Gastrocnemius medialis (tissue), 4 donors: ENCODE measurements around the gene CUX1. TPM values are rescaled to one million over a fixed set of nuclear protein-coding genes. Genes with fewer than 3 reads are reported as not detected.
A peak's percentile ranks its signal among the peaks of the same experiment; 100 is the strongest.

Experiments used
- ATAC-seq, 2 donors: fragments of 150-250 bp; one replicate each; pipeline ENCODE4 v1.9.1; 2016
- DNase-seq, 2 donors: peaks; one replicate each; pipeline ENCODE4 v3.0.0-alpha.2; 2019
- H3K27ac ChIP-seq, 4 donors: fragments of 200-600 bp; sonication (generic); 1 replicate in 1 of 4; 2 replicates in 3 of 4; pipeline ENCODE4 v1.5.1; 2016 to 2018; ENCODE audit warnings: mild to moderate bottlenecking in 2 of 4, moderate library complexity in 1 of 4
- H3K27me3 ChIP-seq, 3 donors: fragments of 200-600 bp; sonication (generic) in 2 of 3; 1 replicate in 1 of 3; 2 replicates in 2 of 3; pipeline versions ENCODE4 v1.5.1 to v1.6.0; 2016 to 2019; ENCODE audit warnings: mild to moderate bottlenecking in 1 of 3, moderate library complexity in 1 of 3
- H3K36me3 ChIP-seq, 2 donors: fragments of 200-600 bp; sonication (generic) in 1 of 2; one replicate each; pipeline ENCODE4 v1.5.1; 2017 to 2018
- H3K4me1 ChIP-seq, 2 donors: fragments of 200-600 bp; sonication (generic) in 1 of 2; one replicate each; pipeline ENCODE4 v1.5.1; 2016 to 2017; ENCODE audit warnings: mild to moderate bottlenecking in 2 of 2
- H3K4me3 ChIP-seq, 4 donors: fragments of 200-600 bp; sonication (generic) in 3 of 4; 1 replicate in 1 of 4; 2 replicates in 3 of 4; pipeline ENCODE4 v1.5.1; 2016 to 2019; ENCODE audit warnings: mild to moderate bottlenecking in 2 of 4
- H3K9me3 ChIP-seq, 3 donors: fragments of 200-600 bp; sonication (generic) in 2 of 3; 1 replicate in 1 of 3; 2 replicates in 2 of 3; pipeline ENCODE4 v1.5.1; 2016 to 2019
- CTCF ChIP-seq, 5 experiments: fragments of 450-650 bp in 3 of 5; fragments of 200-600 bp in 2 of 5; sonication (generic) in 2 of 5; IDR thresholded peaks in 4 of 5; conservative IDR thresholded peaks in 1 of 5; 1 replicate in 4 of 5; 2 replicates in 1 of 5; pipeline ENCODE4 v1.5.1; 2016 to 2019; ENCODE audit warnings: antibody characterized with exemption in 5 of 5, mild to moderate bottlenecking in 3 of 5, moderate library complexity in 3 of 5
- POLR2A ChIP-seq, 2 donors: fragments of 450-650 bp; IDR thresholded peaks; one replicate each; pipeline ENCODE4 v1.6.1; 2017; ENCODE audit warnings: antibody characterized with exemption in 2 of 2, mild to moderate bottlenecking in 2 of 2, moderate library complexity in 2 of 2
- in situ Hi-C, 4 donors: fragments of 200-750 bp; cut with MboI; loops; one replicate each; pipeline versions ENCODE4 v1.15.0 to v1.8.0; 2017; ENCODE audit warnings: low sequenced_read_pairs in 4 of 4
- intact Hi-C: fragments of 100-400 bp; cut with DNase I; formaldehyde crosslinking; loops from one replicate; pipeline ENCODE4 v1.15.1; 2023; ENCODE audit warnings: low total_unique reads
- total RNA-seq, 4 donors: library from RNA; depleted of rRNA; stranded (reverse); fragments of >200 nt; gene quantifications; one replicate each; pipeline versions ENCODE4 v1.1.0 to v1.2.3, GENCODE V29; 2016

CUX1 gene
- total RNA-seq, 4 donors from 2014 or later = 44.1 to 57.9 (median 54.9) TPM

DNA sequence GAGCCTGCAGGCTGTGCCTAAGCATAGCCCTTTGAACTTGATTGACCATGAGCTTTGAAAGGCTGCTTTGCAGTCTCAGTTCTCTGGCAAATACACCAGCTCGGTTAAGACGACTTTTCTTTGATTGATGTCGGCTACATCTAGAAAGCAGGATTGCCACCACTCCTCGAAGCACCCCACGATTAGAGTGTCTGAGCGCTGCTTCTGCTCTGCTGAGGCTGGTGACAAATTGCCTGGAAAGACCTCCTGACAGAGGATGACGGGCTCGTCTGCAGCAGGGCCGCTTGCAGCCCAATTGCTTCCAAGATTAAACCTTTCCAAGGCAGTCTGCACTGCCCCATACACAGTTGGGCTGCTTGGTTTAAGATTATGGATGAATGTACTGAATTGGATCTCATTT, 182.0 kb downstream of the CUX1 start:
- Histone ChIP-seq H3K9me3 (no peaks in the 10 kb centered on the region), H3K27ac (no peak overlapping the region), H3K36me3 (no peaks in the 10 kb centered on the region), H3K4me3 (no peak overlapping the region), H3K4me1 (peaks cover 16 to 36% of the 10 kb centered on the region in 2 donors), H3K27me3 (no peaks in the 10 kb centered on the region)
- ATAC-seq = no peak
- TF ChIP-seq CTCF (IDR thresholded peaks at IDR 0.05 in 4 of 5, conservative IDR thresholded peaks at IDR 0.05 in 1 of 5) (no peak), POLR2A (IDR thresholded peaks at IDR 0.05) (no peak)
- DNase-seq = no peak
- intact Hi-C loops = no loop called here
- in situ Hi-C loops = no loop called here

DNA sequence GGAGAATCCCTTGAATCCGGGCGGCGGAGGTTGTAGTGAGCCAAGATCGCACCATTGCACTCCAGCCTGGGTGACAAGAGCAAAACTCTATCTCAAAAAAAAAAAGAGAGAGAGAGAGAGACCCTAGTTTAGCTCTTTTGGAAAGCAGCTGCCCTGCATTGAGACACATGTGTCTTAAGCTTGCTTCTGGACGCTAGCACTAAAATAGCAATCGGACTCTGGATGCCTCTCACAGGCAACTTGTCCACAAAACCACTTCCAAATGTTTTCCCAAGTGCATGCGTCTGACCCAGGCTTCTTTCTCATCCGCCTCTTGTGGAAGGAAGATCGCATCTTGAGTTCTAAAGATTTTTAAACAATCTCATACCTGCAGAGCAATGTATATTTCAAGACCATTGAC, 182.7 kb downstream of the CUX1 start:
- Histone ChIP-seq H3K27me3 (no peaks in the 10 kb centered on the region), H3K9me3 (no peaks in the 10 kb centered on the region), H3K4me1 (peaks cover 16 to 40% of the 10 kb centered on the region in 2 donors), H3K27ac (peak overlapping the region in 1 of 4 donors; percentile 6), H3K4me3 (no peak overlapping the region), H3K36me3 (no peaks in the 10 kb centered on the region)
- TF ChIP-seq POLR2A (IDR thresholded peaks at IDR 0.05) (no peak), CTCF (IDR thresholded peaks at IDR 0.05 in 4 of 5, conservative IDR thresholded peaks at IDR 0.05 in 1 of 5) (no peak)
- in situ Hi-C loops = no loop called here
- ATAC-seq (peak in 1 of 2 donors; percentile 54), DNase-seq (no peak)
- intact Hi-C loops = no loop called here

GRCh38 chr7:102004229-102004628, 186.8 kb downstream of the CUX1 start:
- ATAC-seq = no peak
- in situ Hi-C loops = no loop called here
- H3K27me3 ChIP-seq = no peaks in the 10 kb centered on the region
- peaks cover 13 to 27% of the 10 kb centered on the region in 2 donors for H3K4me1 ChIP-seq
- TF ChIP-seq POLR2A (IDR thresholded peaks at IDR 0.05) = no peak
- no peak for TF ChIP-seq CTCF (IDR thresholded peaks at IDR 0.05 in 4 of 5, conservative IDR thresholded peaks at IDR 0.05 in 1 of 5)
- H3K9me3 ChIP-seq = no peaks in the 10 kb centered on the region
- no peak overlapping the region for H3K27ac ChIP-seq
- intact Hi-C loops = no loop called here
- H3K4me3 ChIP-seq = no peak overlapping the region
- DNase-seq = no peak
- H3K36me3 ChIP-seq = no peaks in the 10 kb centered on the region

DNA sequence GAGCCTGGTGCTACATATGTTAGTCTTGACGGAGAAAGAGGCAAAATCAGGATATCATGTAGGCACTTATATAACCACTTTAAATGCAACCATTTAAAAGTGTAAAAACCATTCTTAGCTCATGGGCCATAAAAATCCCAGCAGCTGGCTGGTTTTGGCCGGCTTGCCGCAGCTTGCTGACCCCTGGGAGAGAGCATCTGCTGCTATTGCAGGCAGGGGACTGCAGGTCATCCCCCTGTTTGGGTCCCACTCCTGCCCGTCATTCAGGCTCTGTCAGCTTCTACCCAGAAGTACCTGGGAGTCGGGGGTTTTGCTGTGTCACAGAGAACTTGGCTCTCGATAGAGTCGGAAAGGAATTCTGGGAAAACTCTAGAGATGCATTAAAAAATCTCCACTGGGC, 187.4 kb downstream of the CUX1 start:
- Histone ChIP-seq H3K36me3 (no peaks in the 10 kb centered on the region), H3K4me1 (peaks cover 7 to 21% of the 10 kb centered on the region in 2 donors), H3K27ac (no peak overlapping the region), H3K27me3 (no peaks in the 10 kb centered on the region), H3K4me3 (no peak overlapping the region), H3K9me3 (no peaks in the 10 kb centered on the region)
- TF ChIP-seq POLR2A (IDR thresholded peaks at IDR 0.05) = no peak
- no peak for TF ChIP-seq CTCF (IDR thresholded peaks at IDR 0.05 in 4 of 5, conservative IDR thresholded peaks at IDR 0.05 in 1 of 5)
- intact Hi-C loops = no loop called here
- in situ Hi-C loops = no loop called here
- ATAC-seq = no peak
- no peak for DNase-seq

DNA sequence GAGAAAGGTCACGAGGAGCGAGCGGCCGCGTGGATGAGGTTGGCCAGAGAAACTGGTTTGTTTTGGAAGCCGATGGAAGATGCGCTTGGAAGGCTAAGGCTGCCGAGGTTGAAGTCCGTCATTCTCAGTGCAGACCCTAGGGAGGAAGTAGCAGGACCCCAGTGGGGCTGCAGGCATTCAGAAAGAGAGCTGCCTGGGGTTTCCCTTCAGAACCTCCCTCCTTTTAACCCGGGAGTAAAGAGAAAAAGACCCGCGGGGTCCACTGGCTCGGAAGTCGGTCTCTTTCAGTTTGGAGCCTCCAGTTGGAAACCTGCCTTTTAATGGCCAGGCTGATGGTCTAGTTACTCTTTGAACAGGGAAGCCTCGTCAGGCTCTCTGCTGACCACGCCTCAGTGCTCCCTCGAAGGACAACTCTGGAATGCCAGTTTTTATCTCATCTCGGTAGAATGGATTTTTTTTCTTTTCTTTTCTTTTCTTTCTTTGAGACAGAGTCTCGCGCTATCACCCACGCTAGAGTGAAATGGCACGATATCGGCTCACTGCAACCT, 188.6 kb downstream of the CUX1 start:
- in situ Hi-C loops = no loop called here

More for the DNA sequence above, 188.6 kb downstream of the CUX1 start:
- TF ChIP-seq POLR2A (IDR thresholded peaks at IDR 0.05) = no peak
- no peak for TF ChIP-seq CTCF (IDR thresholded peaks at IDR 0.05 in 4 of 5, conservative IDR thresholded peaks at IDR 0.05 in 1 of 5)
- Histone ChIP-seq H3K36me3 (no peaks in the 10 kb centered on the region), H3K4me1 (peaks cover 0 to 9% of the 10 kb centered on the region in 2 donors), H3K4me3 (no peak overlapping the region), H3K27me3 (no peaks in the 10 kb centered on the region), H3K9me3 (no peaks in the 10 kb centered on the region), H3K27ac (no peak overlapping the region)
- intact Hi-C loops = no loop called here
- no peak for ATAC-seq
- no peak for DNase-seq
